DOHH2 (cell line): ENCODE measurements around the gene LRRC7.

ENCODE experiments used
- H3F3A ChIP-seq: fragments of 200-600 bp; sonication (generic), shearing (Covaris generic); 2 replicates; pipeline ENCODE4 v1.6.0; 2016; ENCODE audit warnings: antibody characterized with exemption, mild to moderate bottlenecking; ENCODE audit not compliant: control insufficient read depth, insufficient read depth
- H3K27ac ChIP-seq: fragments of 200-600 bp; sonication (generic); 2 replicates; pipeline ENCODE4 v1.5.1; 2014; ENCODE audit warnings: low read depth, mild to moderate bottlenecking, low read length, moderate library complexity
- H3K27me3 ChIP-seq: fragments of 200-600 bp; sonication (generic); 2 replicates; pipeline ENCODE4 v1.6.1; 2014; ENCODE audit warnings: mild to moderate bottlenecking, low read length, mixed read lengths; ENCODE audit not compliant: control insufficient read depth
- H3K36me3 ChIP-seq: fragments of 200-600 bp; sonication (generic); 2 replicates; pipeline ENCODE4 v1.6.1; 2014; ENCODE audit warnings: mild to moderate bottlenecking, low read length, moderate library complexity, mixed read lengths; ENCODE audit not compliant: control insufficient read depth
- H3K4me1 ChIP-seq: fragments of 200-600 bp; sonication (generic); 2 replicates; pipeline ENCODE4 v1.6.1; 2014; ENCODE audit warnings: mild to moderate bottlenecking, low read length, mixed read lengths; ENCODE audit not compliant: control insufficient read depth
- H3K4me2 ChIP-seq: fragments of 200-600 bp; sonication (generic); 2 replicates; pipeline ENCODE4 v1.6.0; 2014; ENCODE audit warnings: mild to moderate bottlenecking, low read length, moderate library complexity
- H3K4me3 ChIP-seq: fragments of 200-600 bp; sonication (generic); 2 replicates; pipeline ENCODE4 v1.5.1; 2014; ENCODE audit warnings: mild to moderate bottlenecking, low read length, mixed read lengths
- H3K79me2 ChIP-seq: fragments of 200-600 bp; sonication (generic); 2 replicates; pipeline ENCODE4 v1.6.1; 2014; ENCODE audit warnings: mild to moderate bottlenecking, low read length, mixed read lengths; ENCODE audit not compliant: control insufficient read depth
- H3K9me2 ChIP-seq: fragments of 200-600 bp; sonication (generic); replicated peaks from 2 replicates; pipeline ENCODE4 v1.6.1; 2014; ENCODE audit warnings: mild to moderate bottlenecking, low read length, mixed read lengths; ENCODE audit not compliant: control insufficient read depth
- H3K9me3 ChIP-seq: fragments of 200-600 bp; sonication (generic); 2 replicates; pipeline ENCODE4 v1.6.1; 2014; ENCODE audit warnings: antibody characterized with exemption, low read length, mixed read lengths; ENCODE audit not compliant: control insufficient read depth, insufficient read depth
- H4K20me1 ChIP-seq: fragments of 200-600 bp; sonication (generic); 2 replicates; pipeline ENCODE4 v1.6.0; 2014; ENCODE audit warnings: low read depth, mild to moderate bottlenecking, antibody characterized with exemption, low read length, moderate library complexity; ENCODE audit not compliant: control insufficient read depth, insufficient read depth
- CTCF ChIP-seq: fragments of 200-600 bp; sonication (generic); IDR thresholded peaks from one replicate; pipeline ENCODE4 v1.5.1; 2014; ENCODE audit warnings: antibody characterized with exemption, mild to moderate bottlenecking, low read depth, low read length; ENCODE audit not compliant: poor library complexity, severe bottlenecking
- EZH2phosphoT487 ChIP-seq: fragments of 200-600 bp; sonication (generic); IDR thresholded peaks from 2 replicates; pipeline ENCODE4 v1.6.1; 2017; ENCODE audit warnings: borderline replicate concordance, mild to moderate bottlenecking, antibody characterized with exemption, low read length, moderate library complexity, mixed read lengths

The LRRC7 gene

DNA sequence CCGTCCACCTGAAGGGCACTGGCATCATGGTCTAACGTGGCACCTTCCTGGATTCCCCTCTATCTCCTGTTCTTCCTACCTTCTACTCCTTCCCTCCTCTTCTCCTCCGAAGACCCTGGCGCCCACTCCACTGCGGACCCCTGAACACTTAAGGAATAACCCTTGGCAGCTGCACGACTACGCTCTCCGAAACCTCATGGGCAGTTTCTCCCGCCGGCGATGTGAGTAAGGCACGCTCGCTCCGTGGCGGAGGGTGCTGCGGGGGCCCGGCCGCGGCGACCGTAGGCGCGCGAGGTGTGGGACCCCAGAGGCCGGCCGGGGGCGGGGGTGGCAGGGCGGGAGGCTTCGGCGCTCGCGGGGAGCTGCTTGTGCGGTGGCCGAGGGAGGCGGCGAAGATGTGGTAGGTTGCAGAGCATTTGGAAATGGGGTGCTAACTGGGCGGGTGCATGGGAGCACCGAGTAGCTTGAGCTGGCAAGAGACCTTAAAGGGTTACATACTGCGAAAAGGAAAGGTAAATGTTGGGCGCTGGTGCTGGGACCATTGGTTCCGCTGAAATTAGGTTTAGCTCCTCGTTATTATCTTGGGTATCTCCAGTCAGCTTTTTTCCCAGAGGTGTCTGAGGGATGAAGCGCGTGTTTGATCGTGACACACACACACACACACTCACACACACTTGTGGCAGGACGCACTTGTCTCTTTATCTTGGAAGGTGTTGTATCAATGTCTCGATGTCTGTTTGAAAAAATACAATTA lies 876 bp downstream of the LRRC7 start:
- H3K27me3 ChIP-seq, result peaks cover 5% of the 10 kb centered on the region; the same call in 1 of the 2 replicates
- no peak overlapping the region for H3K4me2 ChIP-seq
- no peak for TF ChIP-seq EZH2phosphoT487
- no peak for TF ChIP-seq CTCF

DNA sequence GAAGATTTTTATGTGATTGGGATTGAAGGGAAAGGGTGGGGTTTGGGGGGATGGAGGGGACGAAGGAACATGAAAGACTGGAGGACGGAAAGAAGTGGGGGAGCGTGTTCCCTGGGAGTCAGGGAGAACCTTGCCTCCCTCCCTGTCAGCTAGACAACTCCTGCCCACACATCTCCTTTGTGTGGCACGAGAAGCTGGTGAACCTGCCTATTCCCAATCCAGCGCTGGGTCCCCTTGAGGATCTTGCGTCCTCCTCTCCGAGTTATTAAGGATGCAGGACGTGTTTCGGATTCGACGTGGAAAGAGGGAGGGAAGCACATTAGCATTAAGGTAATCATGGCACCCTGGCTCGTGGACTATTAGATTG lies 1.4 kb downstream of the LRRC7 start:
- no peak overlapping the region for H3K27ac ChIP-seq
- no peaks in the 10 kb centered on the region for H3K4me1 ChIP-seq
- H3K27me3 ChIP-seq, result peaks cover 5% of the 10 kb centered on the region; the same call in 1 of the 2 replicates
- no peaks in the 10 kb centered on the region for H3K79me2 ChIP-seq
- no peaks in the 10 kb centered on the region for H3K36me3 ChIP-seq
- H4K20me1 ChIP-seq, result no peaks in the 10 kb centered on the region
- H3K9me2 ChIP-seq, result no peaks in the 10 kb centered on the region
- no peak overlapping the region for H3K4me3 ChIP-seq
- no peaks in the 10 kb centered on the region for H3F3A ChIP-seq
- no peak overlapping the region for H3K4me2 ChIP-seq
- no peaks in the 10 kb centered on the region; the same call in 1 of the 2 replicates for H3K9me3 ChIP-seq
- TF ChIP-seq CTCF (no peak), EZH2phosphoT487 (no peak)

More for the DNA sequence above, 876 bp downstream of the LRRC7 start:
- Histone ChIP-seq H3K36me3 (no peaks in the 10 kb centered on the region), H3K9me2 (no peaks in the 10 kb centered on the region), H3F3A (no peaks in the 10 kb centered on the region), H3K4me3 (no peak overlapping the region), H3K9me3 (no peaks in the 10 kb centered on the region; the same call in 1 of the 2 replicates), H3K79me2 (no peaks in the 10 kb centered on the region), H3K27ac (no peak overlapping the region), H4K20me1 (no peaks in the 10 kb centered on the region), H3K4me1 (no peaks in the 10 kb centered on the region)

DNA sequence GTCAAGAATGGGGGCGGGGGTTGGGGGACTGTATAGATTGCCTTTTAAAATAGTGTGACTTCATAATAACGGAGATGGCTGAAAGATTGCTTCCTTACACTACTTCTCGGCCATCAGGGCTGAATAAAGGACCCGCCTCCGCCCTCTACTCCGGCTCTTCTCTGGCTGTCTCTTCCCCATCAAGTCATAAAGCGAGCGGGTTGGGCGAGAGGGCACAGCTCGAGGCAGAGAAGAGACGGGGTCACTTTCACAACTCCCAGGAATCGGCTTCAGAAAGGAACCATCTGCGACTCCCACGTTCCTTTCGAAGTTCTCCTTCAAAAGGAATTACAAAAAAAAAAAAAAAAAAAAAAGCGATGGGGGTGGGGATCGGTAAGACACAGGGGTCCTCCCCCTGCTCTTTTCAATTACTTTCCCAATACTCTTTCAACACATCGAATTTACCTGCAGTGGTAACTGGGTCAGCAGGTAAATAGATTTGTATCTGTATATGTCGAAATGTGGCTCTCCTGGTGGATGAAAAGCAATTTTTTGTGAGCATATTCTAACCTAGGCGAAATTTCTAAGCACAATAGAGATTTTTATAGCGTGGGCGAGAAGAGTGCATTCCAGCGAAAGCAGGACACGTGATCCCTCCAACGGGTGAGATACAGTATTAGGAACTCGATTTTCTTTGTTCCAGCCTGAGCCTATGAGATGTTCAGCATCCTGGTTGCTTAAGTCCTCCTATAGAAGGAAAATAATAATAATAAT lies 2.0 kb downstream of the LRRC7 start:
- Histone ChIP-seq H4K20me1 (no peaks in the 10 kb centered on the region), H3K9me2 (no peaks in the 10 kb centered on the region), H3K36me3 (no peaks in the 10 kb centered on the region), H3K27me3 (peaks cover 5% of the 10 kb centered on the region; the same call in 1 of the 2 replicates), H3K4me1 (no peaks in the 10 kb centered on the region), H3F3A (no peaks in the 10 kb centered on the region), H3K9me3 (no peaks in the 10 kb centered on the region; the same call in 1 of the 2 replicates), H3K4me2 (no peak overlapping the region), H3K79me2 (no peaks in the 10 kb centered on the region), H3K27ac (no peak overlapping the region), H3K4me3 (no peak overlapping the region)
- TF ChIP-seq CTCF (no peak), EZH2phosphoT487 (no peak)
